HG03460 (cell line): Measurements from ENCODE around the gene PTPRA.

ENCODE experiments used
- ATAC-seq: cut with Tn5 transposase; IDR thresholded peaks from one replicate; pipeline ENCODE4 v1.9.1; 2021; ENCODE audit not compliant: unreplicated experiment

PTPRA gene

DNA sequence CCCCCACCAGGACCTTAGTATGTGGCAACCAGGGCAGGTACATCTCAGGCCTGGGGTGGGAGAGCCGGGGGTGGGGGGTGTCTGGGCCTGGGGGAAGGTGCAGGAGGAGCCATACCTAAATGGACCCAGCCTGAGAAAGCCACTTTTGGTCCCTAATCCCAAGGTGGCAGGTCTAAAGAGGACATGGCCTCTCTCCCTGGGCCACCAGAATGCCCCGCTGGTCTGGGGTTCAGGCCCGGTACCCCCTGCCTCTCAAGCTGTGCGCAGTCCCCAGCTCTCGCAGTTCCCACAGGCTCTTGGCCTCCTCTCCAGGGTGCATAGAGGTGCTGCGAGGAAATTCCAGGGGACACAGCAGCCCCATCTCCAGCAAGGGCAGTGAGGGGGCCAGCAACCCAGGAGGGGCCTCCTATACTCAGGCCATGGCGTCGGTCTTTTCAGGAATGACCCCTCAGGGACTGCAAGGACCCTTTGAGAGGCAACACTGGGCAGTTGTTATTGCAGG is 212.3 kb downstream of the PTPRA start:
- ATAC-seq: no peak

DNA sequence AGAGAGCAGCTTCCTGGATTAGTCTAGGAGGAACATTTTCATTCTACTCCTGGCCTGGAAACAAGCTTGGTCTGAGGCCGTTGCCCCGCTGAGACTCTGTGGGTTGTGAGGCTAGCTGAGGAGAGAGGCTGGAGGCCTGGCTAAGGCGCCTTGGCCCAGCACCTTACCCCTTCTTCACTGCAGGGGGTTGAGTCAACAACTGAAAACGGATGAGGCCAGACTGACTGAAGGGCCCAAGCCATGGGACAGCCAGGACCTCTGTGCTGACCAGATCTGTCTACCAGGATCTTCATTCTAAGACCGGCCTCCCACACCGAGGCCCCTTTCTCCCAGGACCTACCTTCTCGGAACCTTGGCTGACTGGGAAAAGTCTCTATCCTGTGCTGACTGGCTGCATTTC is 214.8 kb downstream of the PTPRA start:
- ATAC-seq: no peak
